K562 (cell line): ENCODE data around the gene NOX1. TPM values are rescaled to one million over a fixed set of nuclear protein-coding genes. Genes with fewer than 3 reads are reported as not detected.

ENCODE experiments used
- ATAC-seq: fragments of 200-7000 bp; cut with Tn5 transposase; 3 replicates; pipeline ENCODE4 v1.9.1; 2020; ENCODE audit warnings: moderate library complexity
- BruUV-seq: library from RNA; stranded (reverse); fragments of 400-500 nt; replicated peaks from 2 replicates; lab custom pipeline; 2021; lab: Mats Ljungman, UMichigan
- CTCF ChIA-PET: fragments of 300-600 bp; formaldehyde crosslinking; extraction: SDS; loops from one replicate; lab custom pipeline; 2021; ENCODE audit warnings: low intra/inter-chr PET ratio; lab: Yijun Ruan, JAX
- POLR2A ChIA-PET: fragments of 300-600, 350-650 bp; sonication (Branson Sonifier 250); formaldehyde crosslinking; extraction: SDS; loops from one replicate; lab custom pipeline; 2021; ENCODE audit warnings: antibody characterized with exemption, inconsistent platforms; lab: Yijun Ruan, JAX
- DNase-seq, 4 experiments: peaks; one replicate each; pipeline versions ENCODE4 v3.0.0 to v3.0.0-alpha.2; 2011 to 2018; ENCODE audit warnings: low spot score in 3 of 4, mixed read lengths in 3 of 4; ENCODE audit errors: extremely low read depth in 1 of 4
- FAIRE-seq: peaks from 2 replicates; lab custom pipeline; 2011; peaks lifted over from hg19 to GRCh38; lab: Jason Lieb, UNC
- H2AFZ ChIP-seq: 2 replicates; pipeline ENCODE4 v1.6.0; 2011; ENCODE audit warnings: low read depth, low read length, control low read depth, inconsistent platforms
- H3K27ac ChIP-seq: fragments of 200-600 bp; 3 replicates; pipeline ENCODE4 v1.8.0; 2011; ENCODE audit warnings: low read depth, mild to moderate bottlenecking, control low read depth, inconsistent platforms, low read length, moderate library complexity, mixed read lengths; ENCODE audit errors: extremely low read depth
- H3K27me3 ChIP-seq, 2 experiments: fragments of 300-600 bp in 1 of 2; 2 replicates in 1 of 2; 3 replicates in 1 of 2; pipeline versions ENCODE4 v1.6.0 to v1.8.0; 2011; ENCODE audit warnings: inconsistent platforms in 2 of 2, low read length in 2 of 2, mild to moderate bottlenecking in 1 of 2, mixed read lengths in 1 of 2, moderate library complexity in 1 of 2; ENCODE audit not compliant: control insufficient read depth in 2 of 2, insufficient read depth in 2 of 2
- H3K36me3 ChIP-seq: fragments of 300-600 bp; 3 replicates; pipeline ENCODE4 v1.8.0; 2011; ENCODE audit warnings: mild to moderate bottlenecking, low read length, inconsistent platforms; ENCODE audit not compliant: control insufficient read depth, insufficient read depth
- H3K4me1 ChIP-seq, 2 experiments: fragments of 200-600 bp in 1 of 2; replicated peaks in 1 of 2; 2 replicates in 1 of 2; 3 replicates in 1 of 2; pipeline versions ENCODE4 v1.5.1 to v1.8.0; 2011; ENCODE audit warnings: inconsistent platforms in 2 of 2, low read length in 2 of 2, mild to moderate bottlenecking in 1 of 2, mixed read lengths in 1 of 2, moderate library complexity in 1 of 2; ENCODE audit not compliant: control insufficient read depth in 2 of 2, insufficient read depth in 2 of 2
- H3K4me2 ChIP-seq: 2 replicates; pipeline ENCODE4 v1.6.1; 2011; ENCODE audit warnings: low read length, control low read depth, inconsistent platforms, mixed read lengths; ENCODE audit not compliant: insufficient read depth
- H3K4me3 ChIP-seq: fragments of 200-600 bp; sonication (generic), shearing (Covaris generic); 2 replicates; pipeline ENCODE4 v1.5.1; 2016; ENCODE audit warnings: control low read depth, inconsistent platforms
- H3K79me2 ChIP-seq: fragments of 200-600 bp; 3 replicates; pipeline ENCODE4 v1.8.0; 2011; ENCODE audit warnings: low read length, inconsistent platforms; ENCODE audit not compliant: control insufficient read depth, insufficient read depth
- H3K9ac ChIP-seq, 2 experiments: 2 replicates each; pipeline versions ENCODE4 v1.6.0 to v1.6.1; 2011; ENCODE audit warnings: low read depth in 2 of 2, low read length in 2 of 2, control low read depth in 1 of 2, inconsistent platforms in 1 of 2, mild to moderate bottlenecking in 1 of 2, mixed read lengths in 1 of 2; ENCODE audit not compliant: insufficient read depth in 1 of 2
- H3K9me1 ChIP-seq: one replicate; pipeline ENCODE4 v1.6.0; 2011; ENCODE audit warnings: inconsistent platforms, mild to moderate bottlenecking, low read length, moderate library complexity; ENCODE audit not compliant: control insufficient read depth, insufficient read depth
- H3K9me3 ChIP-seq: replicated peaks from 2 replicates; pipeline ENCODE4 v1.5.1; 2011; ENCODE audit warnings: low read depth, low read length, inconsistent platforms; ENCODE audit not compliant: control insufficient read depth, insufficient read depth
- H4K20me1 ChIP-seq: replicated peaks from 2 replicates; pipeline ENCODE4 v1.6.1; 2011; ENCODE audit warnings: low read length, inconsistent platforms, mixed read lengths; ENCODE audit not compliant: control insufficient read depth, insufficient read depth
- EZH2 ChIP-seq: IDR thresholded peaks from 2 replicates; pipeline ENCODE4 v1.6.1; 2012; ENCODE audit warnings: low read depth, mild to moderate bottlenecking, inconsistent platforms, low read length, borderline replicate concordance
- GATAD2A ChIP-seq: fragments of 450-650 bp; IDR thresholded peaks from 2 replicates; pipeline ENCODE4 v1.6.1; 2017
- HIVEP1 ChIP-seq: fragments of 250-450 bp; sonication (Bioruptor Pico); IDR thresholded peaks from 2 replicates; pipeline ENCODE4 v1.4.0; 2020; ENCODE audit warnings: mild to moderate bottlenecking
- HNRNPH1 ChIP-seq: fragments of 200-400 bp; formaldehyde crosslinking; optimal IDR thresholded peaks from 2 replicates; pipeline ENCODE3; 2017; ENCODE audit warnings: low read depth, mild to moderate bottlenecking, low read length, moderate library complexity
- JUN ChIP-seq, 2 experiments: sonication (generic) in 1 of 2; formaldehyde crosslinking in 1 of 2; IDR thresholded peaks; 2 replicates each; pipeline versions ENCODE4 v1.6.1 to v1.8.0; 2012 to 2022; ENCODE audit warnings: borderline replicate concordance in 2 of 2, mild to moderate bottlenecking in 2 of 2, improper control_type of control experiment in 1 of 2, low read depth in 1 of 2, low read length in 1 of 2, missing genetic modification reagents in 1 of 2
- NCOA6 ChIP-seq: fragments of 450-650 bp; IDR thresholded peaks from 2 replicates; pipeline ENCODE4 v1.6.1; 2017; ENCODE audit warnings: mild to moderate bottlenecking
- POLR3A ChIP-seq: IDR thresholded peaks from 2 replicates; pipeline ENCODE4 v1.6.1; 2011; ENCODE audit warnings: borderline replicate concordance, mild to moderate bottlenecking, moderate library complexity; ENCODE audit not compliant: insufficient read length, insufficient read depth; ENCODE audit errors: extremely low read depth
- RBM25 ChIP-seq: fragments of 200-400 bp; formaldehyde crosslinking; IDR thresholded peaks from 2 replicates; pipeline ENCODE4 v1.6.1; 2018; ENCODE audit warnings: low read length, low read depth, moderate library complexity; ENCODE audit not compliant: severe bottlenecking
- ZFX ChIP-seq: sonication (generic); formaldehyde crosslinking; IDR thresholded peaks from 2 replicates; pipeline ENCODE4 v1.8.0; 2022; ENCODE audit warnings: mild to moderate bottlenecking, missing genetic modification reagents, moderate library complexity
- ZMIZ1 ChIP-seq, 2 experiments: fragments of 150-350 bp in 1 of 2; IDR thresholded peaks; 2 replicates each; pipeline ENCODE4 v1.6.1; 2012 to 2016; ENCODE audit warnings: low read depth in 2 of 2, low read length in 2 of 2, mild to moderate bottlenecking in 1 of 2, moderate library complexity in 1 of 2
- ZNF707 ChIP-seq: fragments of 250-450 bp; sonication (Bioruptor Pico); conservative IDR thresholded peaks from 2 replicates; pipeline ENCODE4 v1.8.0; 2022; ENCODE audit warnings: inconsistent platforms, mild to moderate bottlenecking, moderate library complexity
- WGBS: fragments of 100-300 bp; shearing (Covaris generic); methylation state at CpG from one replicate; pipeline ENCODE4 v1.1.6; 2016; ENCODE audit warnings: low coverage, mixed read lengths; ENCODE audit not compliant: insufficient coverage; ENCODE audit errors: missing lambda C conversion rate; 5-methylcytosine and 5-hydroxymethylcytosine counted together
- in situ Hi-C: fragments of 300-500 bp; cut with MboI; formaldehyde crosslinking; loops from 4 replicates; pipeline ENCODE4 v1.15.0; 2018; ENCODE audit warnings: inconsistent platforms, mixed read lengths
- intact Hi-C: fragments of 100-400 bp; cut with micrococcal nuclease; formaldehyde crosslinking; loops from 2 replicates; pipeline ENCODE4 v1.14.2; 2022
- polyA plus RNA-seq, 8 experiments: library from polyadenylated mRNA; depleted of rRNA in 4 of 8; stranded (reverse) in 5 of 8; unstranded in 3 of 8; fragments of >200 nt; fragmentation: Nextera tagmentation in 2 of 8; fragmentation: Illumina TruSeq in 1 of 8; extraction: Ambion mirVana in 2 of 8; extraction: Trizol in 1 of 8; gene quantifications; 2 replicates each; pipeline versions ENCODE4 v1.2.1 to v1.2.3, GENCODE V29; 2011 to 2014; ENCODE audit warnings: inconsistent platforms in 1 of 8, missing spikeins in 1 of 8
- total RNA-seq, 7 experiments: library from RNA; depleted of rRNA in 6 of 7; stranded (reverse); fragments of >200 nt in 6 of 7; fragmentation: Illumina TruSeq in 2 of 7; extraction: Trizol in 2 of 7; gene quantifications; 2 replicates each; pipeline versions ENCODE4 v1.2.1 to v1.2.3, GENCODE V29; 2011 to 2021; ENCODE audit warnings: low replicate concordance in 1 of 7
- TF ChIP-seq, protein P1 (sequence below): fragments of 250-450 bp; sonication (Bioruptor Pico); IDR thresholded peaks from 2 replicates; pipeline ENCODE4 v1.8.0; 2021; ENCODE audit warnings: borderline replicate concordance, mild to moderate bottlenecking, moderate library complexity; ENCODE audit not compliant: poor library complexity, severe bottlenecking
- TF ChIP-seq, protein P2 (sequence below): sonication (generic); formaldehyde crosslinking; IDR thresholded peaks from 2 replicates; pipeline ENCODE4 v1.8.0; 2022; ENCODE audit warnings: missing genetic modification reagents, mild to moderate bottlenecking, borderline replicate concordance
- TF ChIP-seq, protein P3 (sequence below), 3 experiments: IDR thresholded peaks in 2 of 3; conservative IDR thresholded peaks in 1 of 3; 2 replicates each; pipeline ENCODE4 v1.5.1; 2011 to 2012; ENCODE audit warnings: low read length in 3 of 3, mild to moderate bottlenecking in 3 of 3, control low read depth in 2 of 3, improper control_type of control experiment in 1 of 3, inconsistent platforms in 1 of 3, low read depth in 1 of 3, mixed read lengths in 1 of 3, moderate library complexity in 1 of 3; ENCODE audit not compliant: insufficient read depth in 2 of 3

NOX1 gene
- total and polyA plus RNA-seq, 9 of the 15 experiments (the other 6 are each of a cell fraction or from before 2014, with no cell fraction given) = 0.01 TPM; not detected in 8

DNA sequence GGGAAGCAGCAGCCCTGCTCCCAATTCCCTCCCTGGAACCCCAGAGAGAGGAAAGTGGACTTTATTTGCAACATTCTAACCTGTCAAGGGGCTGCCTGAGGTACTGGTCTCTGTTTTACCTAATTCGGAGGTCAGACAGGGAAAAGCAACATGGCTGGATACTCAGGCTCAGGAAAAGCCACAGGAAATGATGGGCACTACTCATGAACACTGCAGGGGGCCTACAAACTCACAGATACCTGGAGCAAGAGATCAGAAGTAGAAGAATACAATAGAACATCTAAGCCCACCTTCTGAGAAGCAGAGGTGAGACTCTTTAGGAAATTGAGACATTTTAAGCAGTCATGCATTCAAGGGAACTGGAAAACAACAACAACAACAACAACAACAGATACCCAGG lies 69.4 kb downstream of the NOX1 start:
- Histone ChIP-seq H3K79me2 (no peaks in the 10 kb centered on the region), H3K27ac (no peak overlapping the region), H3K36me3 (no peaks in the 10 kb centered on the region), H3K4me3 (no peak overlapping the region), H3K4me1 (no peaks in the 10 kb centered on the region), H3K27me3 (no peaks in the 10 kb centered on the region), H3K9me1 (no peaks in the 10 kb centered on the region), H3K4me2 (no peak overlapping the region), H2AFZ (no peak overlapping the region), H3K9me3 (no peaks in the 10 kb centered on the region), H3K9ac (no peak overlapping the region), H4K20me1 (no peaks in the 10 kb centered on the region)
- ChIA-PET POLR2A (no interaction called here), CTCF (no interaction called here)
- 0% methylated on average over 1 of the region's 1 CpG for WGBS
- in situ Hi-C loops = no loop called here
- FAIRE-seq = no peak
- no peak for ATAC-seq
- intact Hi-C loops = no loop called here
- no TSS peak for BruUV-seq
- no peak for DNase-seq
- TF ChIP-seq RBM25 (no peak), HIVEP1 (CRISPR knock-in tag) (no peak), POLR3A (no peak), JUN (IDR thresholded peaks at IDR 0.05; ENCODE audit: borderline replicate concordance, low read depth, low read length) (no peak), JUN (CRISPR knock-in tag; IDR thresholded peaks at IDR 0.05; ENCODE audit: borderline replicate concordance) (no peak), HNRNPH1 (no peak), ZFX (CRISPR knock-in tag) (no peak), ZMIZ1 (IDR thresholded peaks at IDR 0.05; ENCODE audit: low read depth in 2 of 2, low read length in 2 of 2) (no peak), EZH2 (no peak), ZNF707 (no peak), GATAD2A (no peak), NCOA6 (no peak)
- TF ChIP-seq, protein P1, sequence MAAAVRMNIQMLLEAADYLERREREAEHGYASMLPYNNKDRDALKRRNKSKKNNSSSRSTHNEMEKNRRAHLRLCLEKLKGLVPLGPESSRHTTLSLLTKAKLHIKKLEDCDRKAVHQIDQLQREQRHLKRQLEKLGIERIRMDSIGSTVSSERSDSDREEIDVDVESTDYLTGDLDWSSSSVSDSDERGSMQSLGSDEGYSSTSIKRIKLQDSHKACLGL (CRISPR knock-in tag) = no peak
- TF ChIP-seq, protein P2, sequence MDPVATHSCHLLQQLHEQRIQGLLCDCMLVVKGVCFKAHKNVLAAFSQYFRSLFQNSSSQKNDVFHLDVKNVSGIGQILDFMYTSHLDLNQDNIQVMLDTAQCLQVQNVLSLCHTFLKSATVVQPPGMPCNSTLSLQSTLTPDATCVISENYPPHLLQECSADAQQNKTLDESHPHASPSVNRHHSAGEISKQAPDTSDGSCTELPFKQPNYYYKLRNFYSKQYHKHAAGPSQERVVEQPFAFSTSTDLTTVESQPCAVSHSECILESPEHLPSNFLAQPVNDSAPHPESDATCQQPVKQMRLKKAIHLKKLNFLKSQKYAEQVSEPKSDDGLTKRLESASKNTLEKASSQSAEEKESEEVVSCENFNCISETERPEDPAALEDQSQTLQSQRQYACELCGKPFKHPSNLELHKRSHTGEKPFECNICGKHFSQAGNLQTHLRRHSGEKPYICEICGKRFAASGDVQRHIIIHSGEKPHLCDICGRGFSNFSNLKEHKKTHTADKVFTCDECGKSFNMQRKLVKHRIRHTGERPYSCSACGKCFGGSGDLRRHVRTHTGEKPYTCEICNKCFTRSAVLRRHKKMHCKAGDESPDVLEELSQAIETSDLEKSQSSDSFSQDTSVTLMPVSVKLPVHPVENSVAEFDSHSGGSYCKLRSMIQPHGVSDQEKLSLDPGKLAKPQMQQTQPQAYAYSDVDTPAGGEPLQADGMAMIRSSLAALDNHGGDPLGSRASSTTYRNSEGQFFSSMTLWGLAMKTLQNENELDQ = no peak
- TF ChIP-seq, protein P3, sequence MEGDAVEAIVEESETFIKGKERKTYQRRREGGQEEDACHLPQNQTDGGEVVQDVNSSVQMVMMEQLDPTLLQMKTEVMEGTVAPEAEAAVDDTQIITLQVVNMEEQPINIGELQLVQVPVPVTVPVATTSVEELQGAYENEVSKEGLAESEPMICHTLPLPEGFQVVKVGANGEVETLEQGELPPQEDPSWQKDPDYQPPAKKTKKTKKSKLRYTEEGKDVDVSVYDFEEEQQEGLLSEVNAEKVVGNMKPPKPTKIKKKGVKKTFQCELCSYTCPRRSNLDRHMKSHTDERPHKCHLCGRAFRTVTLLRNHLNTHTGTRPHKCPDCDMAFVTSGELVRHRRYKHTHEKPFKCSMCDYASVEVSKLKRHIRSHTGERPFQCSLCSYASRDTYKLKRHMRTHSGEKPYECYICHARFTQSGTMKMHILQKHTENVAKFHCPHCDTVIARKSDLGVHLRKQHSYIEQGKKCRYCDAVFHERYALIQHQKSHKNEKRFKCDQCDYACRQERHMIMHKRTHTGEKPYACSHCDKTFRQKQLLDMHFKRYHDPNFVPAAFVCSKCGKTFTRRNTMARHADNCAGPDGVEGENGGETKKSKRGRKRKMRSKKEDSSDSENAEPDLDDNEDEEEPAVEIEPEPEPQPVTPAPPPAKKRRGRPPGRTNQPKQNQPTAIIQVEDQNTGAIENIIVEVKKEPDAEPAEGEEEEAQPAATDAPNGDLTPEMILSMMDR (IDR thresholded peaks at IDR 0.05 in 2 of 3, conservative IDR thresholded peaks at IDR 0.05 in 1 of 3; ENCODE audit: insufficient read depth in 2 of 3, low read depth in 1 of 3, low read length in 3 of 3) = no peak
